ENCODE results near the gene P2RY2.
A peak's percentile ranks its signal among the peaks of the same experiment; 100 is the strongest.

Gene P2RY2

GRCh38 chr11:73233692-73234470, 15.8 kb downstream of the P2RY2 start:
- Mint-ChIP-seq H3K4me1 (peaks cover 9% of the 10 kb centered on the region), H3K27me3 (ENCODE audit: low read depth) (peaks cover 13% of the 10 kb centered on the region), H3K4me3 (no peak overlapping the region), H3K9me3 (no peaks in the 10 kb centered on the region), H3K36me3 (ENCODE audit: low read depth) (no peaks in the 10 kb centered on the region), H3K27ac (no peak overlapping the region)
- no peak for TF ChIP-seq CTCF (IDR thresholded peaks at IDR 0.05; ENCODE audit: unreplicated experiment in 3 of 3)

GRCh38 chr11:73234471-73235181, 16.5 kb downstream of the P2RY2 start:
- peaks cover 3% of the 10 kb centered on the region for H3K4me1 Mint-ChIP-seq
- H3K4me3 Mint-ChIP-seq, result no peak overlapping the region
- no peak overlapping the region for H3K27ac Mint-ChIP-seq
- TF ChIP-seq CTCF (IDR thresholded peaks at IDR 0.05; ENCODE audit: unreplicated experiment in 3 of 3), result no peak
- H3K36me3 Mint-ChIP-seq (ENCODE audit: low read depth), result no peaks in the 10 kb centered on the region
- H3K9me3 Mint-ChIP-seq, result no peaks in the 10 kb centered on the region
- H3K27me3 Mint-ChIP-seq (ENCODE audit: low read depth), result peaks cover 17% of the 10 kb centered on the region

- Mint-ChIP-seq H3K4me3 (no peak overlapping the region), H3K27ac (no peak overlapping the region), H3K27me3 (ENCODE audit: low read depth) (peaks cover 15% of the 10 kb centered on the region), H3K36me3 (ENCODE audit: low read depth) (no peaks in the 10 kb centered on the region), H3K9me3 (no peaks in the 10 kb centered on the region), H3K4me1 (no peaks in the 10 kb centered on the region)
- TF ChIP-seq CTCF (IDR thresholded peaks at IDR 0.05; ENCODE audit: unreplicated experiment in 3 of 3), result no peak
Observed at GRCh38 chr11:73235236-73235786, 17.2 kb downstream of the P2RY2 start.

GRCh38 chr11:73236205-73236765, 18.2 kb downstream of the P2RY2 start:
- no peak for TF ChIP-seq CTCF (IDR thresholded peaks at IDR 0.05; ENCODE audit: unreplicated experiment in 3 of 3)
- Mint-ChIP-seq H3K36me3 (ENCODE audit: low read depth) (no peaks in the 10 kb centered on the region), H3K27me3 (ENCODE audit: low read depth) (peaks cover 12% of the 10 kb centered on the region), H3K9me3 (no peaks in the 10 kb centered on the region), H3K4me1 (no peaks in the 10 kb centered on the region), H3K4me3 (no peak overlapping the region), H3K27ac (no peak overlapping the region)

- H3K36me3 Mint-ChIP-seq (ENCODE audit: low read depth), result no peaks in the 10 kb centered on the region
- no peak overlapping the region for H3K4me3 Mint-ChIP-seq
- H3K27me3 Mint-ChIP-seq (ENCODE audit: low read depth), result peaks cover 12% of the 10 kb centered on the region
- peak in 1 of 3 experiments; percentile 43 for TF ChIP-seq CTCF (IDR thresholded peaks at IDR 0.05; ENCODE audit: unreplicated experiment in 3 of 3)
- no peaks in the 10 kb centered on the region for H3K9me3 Mint-ChIP-seq
- no peak overlapping the region for H3K27ac Mint-ChIP-seq
- no peaks in the 10 kb centered on the region for H3K4me1 Mint-ChIP-seq
Observed at GRCh38 chr11:73236854-73237253, 18.8 kb downstream of the P2RY2 start.

Measured in nephron (organoid).